Peyer's patch (tissue), 4 donors: Measurements from ENCODE around the gene DTL.

Experiments
- CTCF ChIP-seq, 6 experiments: fragments of 450-650 bp in 4 of 6; fragments of 200-600 bp in 2 of 6; sonication (generic) in 1 of 6; IDR thresholded peaks; one replicate each; pipeline ENCODE4 v1.5.1; 2017 to 2019; ENCODE audit warnings: antibody characterized with exemption in 6 of 6, mild to moderate bottlenecking in 3 of 6, moderate library complexity in 1 of 6
- POLR2A ChIP-seq, 2 donors: fragments of 450-650 bp; IDR thresholded peaks; one replicate each; pipeline ENCODE4 v1.5.1; 2017; ENCODE audit warnings: antibody characterized with exemption in 2 of 2, mild to moderate bottlenecking in 2 of 2, moderate library complexity in 2 of 2

GRCh38 chr1:212125654-212126053, 90.1 kb downstream of the DTL start:
- TF ChIP-seq CTCF (IDR thresholded peaks at IDR 0.05) (no peak), POLR2A (IDR thresholded peaks at IDR 0.05) (no peak)
